HG02678 (cell line): Measurements from ENCODE around the gene PFAS.
"Not testable (repeated sequence)": the region's sequence is repeated elsewhere in the genome, so short reads cannot be mapped to it uniquely, and the experiment has no call there.

Source experiments
- ATAC-seq: cut with Tn5 transposase; IDR thresholded peaks from one replicate; pipeline ENCODE4 v1.9.1; 2021; ENCODE audit warnings: mild to moderate bottlenecking, moderate library complexity; ENCODE audit not compliant: unreplicated experiment

The PFAS gene

GRCh38 chr17:8225813-8226535 is 23.1 kb upstream of the PFAS start:
- no peak for ATAC-seq

GRCh38 chr17:8226536-8227237 is 22.4 kb upstream of the PFAS start:
- ATAC-seq: no peak

- no peak for ATAC-seq
Observed at GRCh38 chr17:8227238-8227581, 21.9 kb upstream of the PFAS start.

GRCh38 chr17:8231701-8232100 is 17.4 kb upstream of the PFAS start:
- no peak for ATAC-seq

GRCh38 chr17:8234361-8235270 is 14.5 kb upstream of the PFAS start:
- ATAC-seq: no peak

- no peak for ATAC-seq
Observed at GRCh38 chr17:8235676-8236075, 13.4 kb upstream of the PFAS start.

- no peak for ATAC-seq
Observed at GRCh38 chr17:8237175-8237574, 11.9 kb upstream of the PFAS start.

GRCh38 chr17:8237886-8238285 is 11.2 kb upstream of the PFAS start:
- ATAC-seq: no peak

GRCh38 chr17:8243827-8244226 is 5.3 kb upstream of the PFAS start:
- ATAC-seq: no peak

- no peak for ATAC-seq
Observed at GRCh38 chr17:8244768-8245167, 4.3 kb upstream of the PFAS start.

GRCh38 chr17:8249621-8250500 is 772 bp downstream of the PFAS start:
- no peak for ATAC-seq

- ATAC-seq: not testable (repeated sequence)
Observed at GRCh38 chr17:8251411-8251810, 2.3 kb downstream of the PFAS start.

GRCh38 chr17:8253801-8254200 is 4.7 kb downstream of the PFAS start:
- ATAC-seq: no peak

GRCh38 chr17:8254881-8255280 is 5.8 kb downstream of the PFAS start:
- no peak for ATAC-seq

GRCh38 chr17:8255499-8255898 is 6.4 kb downstream of the PFAS start:
- ATAC-seq: no peak

- ATAC-seq: no peak
Observed at GRCh38 chr17:8256291-8256690, 7.2 kb downstream of the PFAS start.

- no peak for ATAC-seq
Observed at GRCh38 chr17:8256691-8257090, 7.6 kb downstream of the PFAS start.

GRCh38 chr17:8257801-8258200 is 8.7 kb downstream of the PFAS start:
- no peak for ATAC-seq

GRCh38 chr17:8264320-8264719 is 15.2 kb downstream of the PFAS start:
- no peak for ATAC-seq

GRCh38 chr17:8264836-8265542 is 15.9 kb downstream of the PFAS start:
- ATAC-seq: no peak
